ENCODE data around the gene DCP1A.

GRCh38 chr3:53238051-53238850 is 109.1 kb downstream of the DCP1A start:
- TF ChIP-seq ZNF70 (CRISPR knock-in tag; IDR thresholded peaks at IDR 0.05): no peak
- TF ChIP-seq GLIS3 (CRISPR knock-in tag; IDR thresholded peaks at IDR 0.05): no peak
- peak; percentile 78 for TF ChIP-seq ISL1 (CRISPR knock-in tag; IDR thresholded peaks at IDR 0.05)
- TF ChIP-seq SNAI2 (CRISPR knock-in tag; IDR thresholded peaks at IDR 0.05): no peak
- TF ChIP-seq ZFP30 (CRISPR knock-in tag; IDR thresholded peaks at IDR 0.05): 0 out of 2 replicates have a peak, but pooled peaks have one; percentile 24
- TF ChIP-seq TCF4 (CRISPR knock-in tag; IDR thresholded peaks at IDR 0.05; ENCODE audit: borderline replicate concordance): no peak
- no peak for TF ChIP-seq RARB (CRISPR knock-in tag; IDR thresholded peaks at IDR 0.05)
- TF ChIP-seq BACH2 (CRISPR knock-in tag; IDR thresholded peaks at IDR 0.05; ENCODE audit: borderline replicate concordance): no peak
- no peak for TF ChIP-seq ESRRG (CRISPR knock-in tag; IDR thresholded peaks at IDR 0.05)
